ENCODE data around the gene TMEM139.

TMEM139 gene

DNA sequence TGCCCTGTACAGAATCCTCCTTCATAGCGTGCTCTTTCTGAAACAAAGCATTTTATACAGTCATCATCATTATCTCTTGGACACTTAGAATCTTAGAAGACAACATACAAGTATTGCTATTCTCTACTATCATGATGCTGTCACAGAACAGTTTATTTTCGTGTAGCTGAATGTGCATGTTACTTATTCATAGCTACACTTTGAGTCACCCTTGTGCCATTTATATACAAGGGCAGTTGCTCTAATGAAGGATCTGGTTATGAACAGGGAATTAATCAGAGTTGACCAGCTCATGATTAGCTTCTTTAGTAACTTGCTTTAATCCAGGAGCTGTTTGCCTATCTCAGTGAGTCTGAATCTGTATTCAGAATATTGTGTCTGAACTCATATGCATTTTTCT, 14.6 kb downstream of the TMEM139 start:
- Histone ChIP-seq H3K4me1 (ENCODE audit: low read length) (no peaks in the 10 kb centered on the region), H3F3A (ENCODE audit: insufficient read depth, low read length) (no peaks in the 10 kb centered on the region; the same call in 1 of the 2 replicates), H3K4me2 (ENCODE audit: low read depth, low read length) (no peak overlapping the region), H3K27me3 (replicated peaks; ENCODE audit: insufficient read depth, low read length) (no peaks in the 10 kb centered on the region), H3K9me2 (replicated peaks; ENCODE audit: insufficient read depth, low read length) (no peaks in the 10 kb centered on the region), H4K20me1 (ENCODE audit: insufficient read depth, low read length) (no peaks in the 10 kb centered on the region), H3K36me3 (replicated peaks; ENCODE audit: insufficient read depth, low read length) (peaks cover 36% of the 10 kb centered on the region), H3K79me2 (ENCODE audit: low read length) (peaks cover 24% of the 10 kb centered on the region), H2AFZ (ENCODE audit: low read length) (no peak overlapping the region), H3K4me3 (ENCODE audit: low read length) (no peak overlapping the region), H3K27ac (ENCODE audit: low read length) (no peak overlapping the region), H3K9ac (ENCODE audit: low read length) (no peak overlapping the region), H3K9me3 (replicated peaks; ENCODE audit: insufficient read depth, low read length) (no peaks in the 10 kb centered on the region)
- DNase-seq = no peak
- TF ChIP-seq, protein P1, sequence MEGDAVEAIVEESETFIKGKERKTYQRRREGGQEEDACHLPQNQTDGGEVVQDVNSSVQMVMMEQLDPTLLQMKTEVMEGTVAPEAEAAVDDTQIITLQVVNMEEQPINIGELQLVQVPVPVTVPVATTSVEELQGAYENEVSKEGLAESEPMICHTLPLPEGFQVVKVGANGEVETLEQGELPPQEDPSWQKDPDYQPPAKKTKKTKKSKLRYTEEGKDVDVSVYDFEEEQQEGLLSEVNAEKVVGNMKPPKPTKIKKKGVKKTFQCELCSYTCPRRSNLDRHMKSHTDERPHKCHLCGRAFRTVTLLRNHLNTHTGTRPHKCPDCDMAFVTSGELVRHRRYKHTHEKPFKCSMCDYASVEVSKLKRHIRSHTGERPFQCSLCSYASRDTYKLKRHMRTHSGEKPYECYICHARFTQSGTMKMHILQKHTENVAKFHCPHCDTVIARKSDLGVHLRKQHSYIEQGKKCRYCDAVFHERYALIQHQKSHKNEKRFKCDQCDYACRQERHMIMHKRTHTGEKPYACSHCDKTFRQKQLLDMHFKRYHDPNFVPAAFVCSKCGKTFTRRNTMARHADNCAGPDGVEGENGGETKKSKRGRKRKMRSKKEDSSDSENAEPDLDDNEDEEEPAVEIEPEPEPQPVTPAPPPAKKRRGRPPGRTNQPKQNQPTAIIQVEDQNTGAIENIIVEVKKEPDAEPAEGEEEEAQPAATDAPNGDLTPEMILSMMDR (IDR thresholded peaks at IDR 0.05; ENCODE audit: low read length) = no peak
- no peak for TF ChIP-seq EZH2 (optimal IDR thresholded peaks at IDR 0.05; ENCODE audit: low read depth, low read length)
- no peak for TF ChIP-seq EZH2phosphoT487 (IDR thresholded peaks at IDR 0.05; ENCODE audit: low read length)

DNA sequence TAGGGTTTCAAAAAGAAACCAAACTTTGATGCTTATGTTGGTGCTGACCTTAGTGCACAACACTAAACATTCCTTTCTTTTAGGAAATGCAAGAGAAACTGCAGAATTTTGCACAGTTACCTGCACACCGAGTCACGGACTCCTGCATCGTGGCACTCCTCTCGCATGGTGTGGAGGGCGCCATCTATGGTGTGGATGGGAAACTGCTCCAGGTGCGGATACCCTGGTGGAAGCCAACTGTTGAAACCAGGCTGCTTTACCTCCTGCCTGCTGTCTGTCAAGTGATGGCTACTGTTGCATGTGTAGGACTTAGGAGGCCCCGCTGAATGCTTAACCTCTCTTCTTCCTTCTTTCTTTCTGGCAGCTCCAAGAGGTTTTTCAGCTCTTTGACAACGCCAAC, 15.1 kb downstream of the TMEM139 start:
- no peak overlapping the region for H2AFZ ChIP-seq (ENCODE audit: low read length)
- no peaks in the 10 kb centered on the region for H3K27me3 ChIP-seq (replicated peaks; ENCODE audit: insufficient read depth, low read length)
- H3K4me3 ChIP-seq (ENCODE audit: low read length) = no peak overlapping the region
- H3K36me3 ChIP-seq (replicated peaks; ENCODE audit: insufficient read depth, low read length) = peaks cover 40% of the 10 kb centered on the region
- no peaks in the 10 kb centered on the region for H3K9me2 ChIP-seq (replicated peaks; ENCODE audit: insufficient read depth, low read length)
- no peaks in the 10 kb centered on the region for H4K20me1 ChIP-seq (ENCODE audit: insufficient read depth, low read length)
- peaks cover 19% of the 10 kb centered on the region for H3K79me2 ChIP-seq (ENCODE audit: low read length)
- no peaks in the 10 kb centered on the region for H3K4me1 ChIP-seq (ENCODE audit: low read length)
- H3K27ac ChIP-seq (ENCODE audit: low read length) = no peak overlapping the region
- peak; percentile 40 for DNase-seq
- H3K9ac ChIP-seq (ENCODE audit: low read length) = no peak overlapping the region
- no peaks in the 10 kb centered on the region; the same call in 1 of the 2 replicates for H3F3A ChIP-seq (ENCODE audit: insufficient read depth, low read length)
- H3K4me2 ChIP-seq (ENCODE audit: low read depth, low read length) = no peak overlapping the region
- no peak for TF ChIP-seq EZH2 (optimal IDR thresholded peaks at IDR 0.05; ENCODE audit: low read depth, low read length)
- TF ChIP-seq, protein P1 (IDR thresholded peaks at IDR 0.05; ENCODE audit: low read length) = peak; percentile 64
- no peaks in the 10 kb centered on the region for H3K9me3 ChIP-seq (replicated peaks; ENCODE audit: insufficient read depth, low read length)

DNA sequence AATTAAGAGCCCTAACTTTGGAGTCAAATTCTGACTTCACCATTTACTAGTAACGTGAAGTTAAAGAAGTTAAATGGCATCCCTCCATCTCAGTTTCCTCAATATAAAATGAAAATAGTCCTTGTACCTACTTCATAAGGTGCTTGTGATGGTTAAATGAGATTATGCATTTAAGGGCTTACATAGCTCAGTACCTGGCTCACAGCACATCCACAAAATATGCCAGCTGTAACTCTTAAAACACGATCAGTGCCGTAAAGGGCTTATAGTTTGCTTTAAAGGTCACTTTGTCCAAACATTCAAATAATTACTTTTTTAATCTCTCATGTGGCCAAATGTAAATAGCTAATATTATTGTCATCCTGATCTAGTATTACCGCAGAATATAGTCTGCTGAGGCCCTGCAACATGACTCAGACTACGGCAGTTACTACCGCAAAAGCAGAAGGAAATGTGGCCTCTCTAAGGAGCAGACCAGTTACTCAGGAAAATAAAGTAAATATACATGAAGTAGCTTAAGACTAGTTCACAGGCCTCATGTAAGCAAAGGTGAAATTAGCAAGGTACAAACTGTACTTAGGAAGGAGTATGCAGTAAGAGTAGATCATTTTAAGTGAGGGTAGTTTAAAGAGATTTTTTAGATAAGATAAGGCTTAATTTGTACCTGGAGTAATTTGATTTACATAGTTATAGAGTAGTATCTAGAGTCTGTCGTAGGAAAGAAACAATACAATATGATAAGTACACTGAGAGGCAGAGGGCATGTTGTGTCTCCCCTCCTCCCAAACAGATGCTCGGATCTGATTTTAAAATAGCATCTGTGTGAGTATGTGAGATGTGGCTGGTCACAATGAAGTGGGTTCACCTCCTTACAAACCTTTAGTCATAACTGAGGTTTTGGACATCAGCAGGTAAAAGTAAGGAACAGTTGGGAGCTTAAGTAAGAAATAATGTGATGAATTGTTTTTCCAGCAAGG, 16.5 kb downstream of the TMEM139 start:
- H3K9me3 ChIP-seq (replicated peaks; ENCODE audit: insufficient read depth, low read length) = no peaks in the 10 kb centered on the region
- no peak overlapping the region for H3K4me2 ChIP-seq (ENCODE audit: low read depth, low read length)
- H4K20me1 ChIP-seq (ENCODE audit: insufficient read depth, low read length) = no peaks in the 10 kb centered on the region
- H3K4me1 ChIP-seq (ENCODE audit: low read length) = no peaks in the 10 kb centered on the region
- no peaks in the 10 kb centered on the region for H3K27me3 ChIP-seq (replicated peaks; ENCODE audit: insufficient read depth, low read length)
- no peak overlapping the region for H3K4me3 ChIP-seq (ENCODE audit: low read length)
- no peak for DNase-seq
- TF ChIP-seq, protein P1 (IDR thresholded peaks at IDR 0.05; ENCODE audit: low read length) = no peak
- TF ChIP-seq EZH2phosphoT487 (IDR thresholded peaks at IDR 0.05; ENCODE audit: low read length) (no peak), EZH2 (optimal IDR thresholded peaks at IDR 0.05; ENCODE audit: low read depth, low read length) (no peak)
- peaks cover 43% of the 10 kb centered on the region for H3K36me3 ChIP-seq (replicated peaks; ENCODE audit: insufficient read depth, low read length)
- peaks cover 10% of the 10 kb centered on the region for H3K79me2 ChIP-seq (ENCODE audit: low read length)
- H3K9ac ChIP-seq (ENCODE audit: low read length) = no peak overlapping the region
- no peak overlapping the region for H3K27ac ChIP-seq (ENCODE audit: low read length)
- no peak overlapping the region for H2AFZ ChIP-seq (ENCODE audit: low read length)
- no peaks in the 10 kb centered on the region; the same call in 1 of the 2 replicates for H3F3A ChIP-seq (ENCODE audit: insufficient read depth, low read length)
- H3K9me2 ChIP-seq (replicated peaks; ENCODE audit: insufficient read depth, low read length) = no peaks in the 10 kb centered on the region

All from MM.1S (cell line).